Liver (tissue), 9 donors: Measurements from ENCODE around the gene DMTF1. TPM values are rescaled to one million over a fixed set of nuclear protein-coding genes. Genes with fewer than 3 reads are reported as not detected.

Source experiments
- DNase-seq: peaks from one replicate; pipeline ENCODE4 v3.0.0-alpha.2; 2017; ENCODE audit warnings: low spot score
- H3K27ac ChIP-seq, 2 donors: one replicate each; pipeline ENCODE4 v1.7.0; 2013; ENCODE audit warnings: inconsistent platforms in 2 of 2, low read length in 2 of 2, control low read depth in 1 of 2, low read depth in 1 of 2, mild to moderate bottlenecking in 1 of 2
- H3K27me3 ChIP-seq, 4 donors: one replicate each; pipeline versions ENCODE4 v1.6.1 to v1.7.0; 2013; ENCODE audit warnings: low read length in 3 of 4, inconsistent platforms in 1 of 4, mild to moderate bottlenecking in 1 of 4, moderate library complexity in 1 of 4; ENCODE audit not compliant: control insufficient read depth in 4 of 4, insufficient read depth in 4 of 4
- H3K36me3 ChIP-seq, 4 donors: one replicate each; pipeline versions ENCODE4 v1.6.1 to v1.7.0; 2013; ENCODE audit warnings: low read length in 3 of 4, mild to moderate bottlenecking in 3 of 4, low read depth in 1 of 4, moderate library complexity in 1 of 4; ENCODE audit not compliant: control insufficient read depth in 4 of 4, insufficient read depth in 3 of 4
- H3K4me1 ChIP-seq, 4 donors: one replicate each; pipeline versions ENCODE4 v1.6.1 to v1.7.0; 2013; ENCODE audit warnings: low read length in 3 of 4, mild to moderate bottlenecking in 3 of 4, moderate library complexity in 1 of 4; ENCODE audit not compliant: control insufficient read depth in 4 of 4, insufficient read depth in 4 of 4
- H3K4me3 ChIP-seq, 3 donors: one replicate each; pipeline versions ENCODE4 v1.6.1 to v1.7.0; 2013; ENCODE audit warnings: low read length in 3 of 3, control low read depth in 1 of 3, low read depth in 1 of 3, mild to moderate bottlenecking in 1 of 3
- H3K9ac ChIP-seq, 2 donors: one replicate each; pipeline ENCODE4 v1.7.0; 2013; ENCODE audit warnings: low read length in 2 of 2, mild to moderate bottlenecking in 2 of 2, moderate library complexity in 2 of 2, control low read depth in 1 of 2, low read depth in 1 of 2
- H3K9me3 ChIP-seq, 4 donors: one replicate each; pipeline versions ENCODE4 v1.6.1 to v1.7.0; 2013; ENCODE audit warnings: low read length in 3 of 4; ENCODE audit not compliant: control insufficient read depth in 4 of 4
- EGR1 ChIP-seq, 2 donors: IDR thresholded peaks; 2 replicates each; pipeline ENCODE4 v1.6.1; 2016 to 2018; ENCODE audit warnings: antibody characterized with exemption in 2 of 2, low read depth in 2 of 2
- FOXA1 ChIP-seq: IDR thresholded peaks from 2 replicates; pipeline ENCODE4 v1.6.1; 2016; ENCODE audit warnings: antibody characterized with exemption
- FOXA2 ChIP-seq: IDR thresholded peaks from 2 replicates; pipeline ENCODE4 v1.6.1; 2016; ENCODE audit warnings: antibody characterized with exemption
- HNF4A ChIP-seq, 2 donors: conservative IDR thresholded peaks; 2 replicates each; pipeline ENCODE4 v1.6.1; 2016; ENCODE audit warnings: antibody characterized with exemption in 2 of 2, mild to moderate bottlenecking in 2 of 2
- HNF4G ChIP-seq: IDR thresholded peaks from 2 replicates; pipeline ENCODE4 v1.6.1; 2016; ENCODE audit warnings: antibody characterized with exemption
- JUND ChIP-seq, 2 donors: IDR thresholded peaks; 2 replicates each; pipeline ENCODE4 v1.6.1; 2016; ENCODE audit warnings: antibody characterized with exemption in 2 of 2
- RAD21 ChIP-seq, 2 donors: IDR thresholded peaks; 2 replicates each; pipeline ENCODE4 v1.6.1; 2016; ENCODE audit warnings: antibody characterized with exemption in 2 of 2, mild to moderate bottlenecking in 2 of 2
- RXRA ChIP-seq, 2 donors: IDR thresholded peaks; 2 replicates each; pipeline ENCODE4 v1.6.1; 2017 to 2018; ENCODE audit warnings: antibody characterized with exemption in 2 of 2, mild to moderate bottlenecking in 1 of 2
- SP1 ChIP-seq: IDR thresholded peaks from 2 replicates; pipeline ENCODE4 v1.6.1; 2018; ENCODE audit warnings: antibody characterized with exemption, mild to moderate bottlenecking
- TAF1 ChIP-seq: conservative IDR thresholded peaks from 2 replicates; pipeline ENCODE4 v1.6.1; 2016; ENCODE audit warnings: antibody characterized with exemption, mild to moderate bottlenecking
- YY1 ChIP-seq: IDR thresholded peaks from 2 replicates; pipeline ENCODE4 v1.6.1; 2016; ENCODE audit warnings: antibody characterized with exemption, mild to moderate bottlenecking
- WGBS: extraction: QIAGEN DNeasy Blood & Tissue Kit; methylation state at CpG from one replicate; pipeline ENCODE4 v1.1.7; 2013; 5-methylcytosine and 5-hydroxymethylcytosine counted together
- polyA plus RNA-seq, 2 donors: library from polyadenylated mRNA; stranded (reverse) in 1 of 2; unstranded in 1 of 2; fragments of 200-250 nt in 1 of 2; fragments of >200 nt in 1 of 2; fragmentation: Nextera tagmentation in 1 of 2; extraction: Ambion mirVana in 1 of 2; gene quantifications; one replicate each; pipeline versions ENCODE4 v1.2.1 to v1.2.3, GENCODE V29; 2013 to 2015
- total RNA-seq, 2 donors: library from RNA; depleted of rRNA; stranded (reverse); fragments of >200 nt; gene quantifications; one replicate each; pipeline ENCODE4 v1.2.3, GENCODE V29; 2014
- TF ChIP-seq, protein P1 (sequence below): IDR thresholded peaks from 2 replicates; pipeline ENCODE4 v1.6.1; 2016; ENCODE audit warnings: antibody characterized with exemption
- TF ChIP-seq, protein P2 (sequence below): IDR thresholded peaks from 2 replicates; pipeline ENCODE4 v1.6.1; 2016; ENCODE audit warnings: antibody characterized with exemption
- TF ChIP-seq, protein P3 (sequence below): IDR thresholded peaks from 2 replicates; pipeline ENCODE4 v1.6.1; 2016; ENCODE audit warnings: antibody characterized with exemption, mild to moderate bottlenecking
- TF ChIP-seq, protein P4 (sequence below): IDR thresholded peaks from 2 replicates; pipeline ENCODE4 v1.6.1; 2016; ENCODE audit warnings: antibody characterized with exemption
- TF ChIP-seq, protein P5 (sequence below): fragments of 150-350 bp; IDR thresholded peaks from 2 replicates; pipeline ENCODE4 v1.5.1; 2017; ENCODE audit warnings: improper control_type of control experiment, low read depth, low read length; ENCODE audit not compliant: missing input control
- donor health status: healthy.
- donor health status: healthy.
- donor health status: healthy.
- donor health status: healthy.
- donor health status: healthy.

The DMTF1 gene
- total and polyA plus RNA-seq, 4 donors = 6.5 to 54.6 (median 26.0) TPM

DNA sequence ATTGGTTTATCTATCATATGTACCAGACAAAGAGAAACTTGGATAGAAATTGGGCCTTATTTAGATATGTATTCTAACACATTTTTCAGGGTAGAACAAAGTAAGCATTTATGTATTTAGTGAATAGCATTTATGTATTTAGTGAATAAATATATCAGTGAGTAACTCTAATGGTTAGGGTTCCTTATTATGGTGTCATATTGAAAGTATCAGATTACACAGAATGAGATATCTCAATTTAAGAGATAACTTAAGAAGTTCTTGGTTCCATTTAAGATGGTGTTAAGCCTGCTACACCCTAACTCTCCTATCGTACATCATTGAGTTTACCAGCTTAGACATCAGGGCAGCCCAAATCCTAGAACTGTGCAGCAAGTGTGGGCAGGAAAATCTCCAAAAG lies 35.9 kb upstream of the DMTF1 start:
- DNase-seq = no peak
- H3K4me3 ChIP-seq = no peak overlapping the region
- no peak overlapping the region for H3K27ac ChIP-seq
- no peak overlapping the region for H3K9ac ChIP-seq
- no peaks in the 10 kb centered on the region for H3K4me1 ChIP-seq
- no peaks in the 10 kb centered on the region for H3K36me3 ChIP-seq
- 92% methylated on average over 1 of the region's 1 CpG for WGBS
- TF ChIP-seq HNF4G (no peak), RAD21 (IDR thresholded peaks at IDR 0.05) (no peak), TAF1 (no peak), YY1 (no peak), EGR1 (IDR thresholded peaks at IDR 0.05; ENCODE audit: low read depth in 2 of 2) (no peak), RXRA (IDR thresholded peaks at IDR 0.05) (no peak), FOXA1 (no peak), FOXA2 (no peak), JUND (IDR thresholded peaks at IDR 0.05) (no peak), SP1 (no peak)
- no peaks in the 10 kb centered on the region for H3K9me3 ChIP-seq
- no peaks in the 10 kb centered on the region for H3K27me3 ChIP-seq

DNA sequence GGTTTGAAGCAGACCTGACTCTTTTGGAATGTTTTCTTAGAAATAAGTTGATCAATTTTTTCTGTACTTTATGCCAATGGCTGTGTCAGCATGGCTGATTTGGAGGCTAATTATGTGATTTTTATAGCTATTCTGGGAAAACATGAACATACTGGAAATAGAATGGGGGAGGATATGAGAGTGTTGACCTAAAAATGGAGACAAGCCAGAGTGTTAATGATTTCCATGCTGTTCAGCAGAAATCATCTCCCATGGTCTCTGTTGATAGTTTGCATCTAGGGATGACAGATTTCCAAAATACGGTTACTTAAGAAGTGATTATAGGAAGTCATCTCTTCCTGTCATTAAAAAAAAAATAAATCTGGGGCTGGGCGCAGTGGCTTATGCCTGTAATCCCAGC lies 32.7 kb upstream of the DMTF1 start:
- 43% methylated on average over 2 of the region's 2 CpGs for WGBS

More for the DNA sequence above, 32.7 kb upstream of the DMTF1 start:
- no peaks in the 10 kb centered on the region for H3K36me3 ChIP-seq
- no peak for DNase-seq
- TF ChIP-seq, protein P1, sequence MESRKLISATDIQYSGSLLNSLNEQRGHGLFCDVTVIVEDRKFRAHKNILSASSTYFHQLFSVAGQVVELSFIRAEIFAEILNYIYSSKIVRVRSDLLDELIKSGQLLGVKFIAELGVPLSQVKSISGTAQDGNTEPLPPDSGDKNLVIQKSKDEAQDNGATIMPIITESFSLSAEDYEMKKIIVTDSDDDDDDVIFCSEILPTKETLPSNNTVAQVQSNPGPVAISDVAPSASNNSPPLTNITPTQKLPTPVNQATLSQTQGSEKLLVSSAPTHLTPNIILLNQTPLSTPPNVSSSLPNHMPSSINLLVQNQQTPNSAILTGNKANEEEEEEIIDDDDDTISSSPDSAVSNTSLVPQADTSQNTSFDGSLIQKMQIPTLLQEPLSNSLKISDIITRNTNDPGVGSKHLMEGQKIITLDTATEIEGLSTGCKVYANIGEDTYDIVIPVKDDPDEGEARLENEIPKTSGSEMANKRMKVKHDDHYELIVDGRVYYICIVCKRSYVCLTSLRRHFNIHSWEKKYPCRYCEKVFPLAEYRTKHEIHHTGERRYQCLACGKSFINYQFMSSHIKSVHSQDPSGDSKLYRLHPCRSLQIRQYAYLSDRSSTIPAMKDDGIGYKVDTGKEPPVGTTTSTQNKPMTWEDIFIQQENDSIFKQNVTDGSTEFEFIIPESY = no peak
- TF ChIP-seq, protein P2, sequence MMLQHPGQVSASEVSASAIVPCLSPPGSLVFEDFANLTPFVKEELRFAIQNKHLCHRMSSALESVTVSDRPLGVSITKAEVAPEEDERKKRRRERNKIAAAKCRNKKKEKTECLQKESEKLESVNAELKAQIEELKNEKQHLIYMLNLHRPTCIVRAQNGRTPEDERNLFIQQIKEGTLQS = no peak
- TF ChIP-seq HNF4A (conservative IDR thresholded peaks at IDR 0.05) = no peak
- TF ChIP-seq, protein P3, sequence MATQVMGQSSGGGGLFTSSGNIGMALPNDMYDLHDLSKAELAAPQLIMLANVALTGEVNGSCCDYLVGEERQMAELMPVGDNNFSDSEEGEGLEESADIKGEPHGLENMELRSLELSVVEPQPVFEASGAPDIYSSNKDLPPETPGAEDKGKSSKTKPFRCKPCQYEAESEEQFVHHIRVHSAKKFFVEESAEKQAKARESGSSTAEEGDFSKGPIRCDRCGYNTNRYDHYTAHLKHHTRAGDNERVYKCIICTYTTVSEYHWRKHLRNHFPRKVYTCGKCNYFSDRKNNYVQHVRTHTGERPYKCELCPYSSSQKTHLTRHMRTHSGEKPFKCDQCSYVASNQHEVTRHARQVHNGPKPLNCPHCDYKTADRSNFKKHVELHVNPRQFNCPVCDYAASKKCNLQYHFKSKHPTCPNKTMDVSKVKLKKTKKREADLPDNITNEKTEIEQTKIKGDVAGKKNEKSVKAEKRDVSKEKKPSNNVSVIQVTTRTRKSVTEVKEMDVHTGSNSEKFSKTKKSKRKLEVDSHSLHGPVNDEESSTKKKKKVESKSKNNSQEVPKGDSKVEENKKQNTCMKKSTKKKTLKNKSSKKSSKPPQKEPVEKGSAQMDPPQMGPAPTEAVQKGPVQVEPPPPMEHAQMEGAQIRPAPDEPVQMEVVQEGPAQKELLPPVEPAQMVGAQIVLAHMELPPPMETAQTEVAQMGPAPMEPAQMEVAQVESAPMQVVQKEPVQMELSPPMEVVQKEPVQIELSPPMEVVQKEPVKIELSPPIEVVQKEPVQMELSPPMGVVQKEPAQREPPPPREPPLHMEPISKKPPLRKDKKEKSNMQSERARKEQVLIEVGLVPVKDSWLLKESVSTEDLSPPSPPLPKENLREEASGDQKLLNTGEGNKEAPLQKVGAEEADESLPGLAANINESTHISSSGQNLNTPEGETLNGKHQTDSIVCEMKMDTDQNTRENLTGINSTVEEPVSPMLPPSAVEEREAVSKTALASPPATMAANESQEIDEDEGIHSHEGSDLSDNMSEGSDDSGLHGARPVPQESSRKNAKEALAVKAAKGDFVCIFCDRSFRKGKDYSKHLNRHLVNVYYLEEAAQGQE = no peak
- TF ChIP-seq, protein P4, sequence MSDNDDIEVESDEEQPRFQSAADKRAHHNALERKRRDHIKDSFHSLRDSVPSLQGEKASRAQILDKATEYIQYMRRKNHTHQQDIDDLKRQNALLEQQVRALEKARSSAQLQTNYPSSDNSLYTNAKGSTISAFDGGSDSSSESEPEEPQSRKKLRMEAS = no peak
- TF ChIP-seq FOXA2 = no peak
- no peak for TF ChIP-seq HNF4G
- TF ChIP-seq, protein P5, sequence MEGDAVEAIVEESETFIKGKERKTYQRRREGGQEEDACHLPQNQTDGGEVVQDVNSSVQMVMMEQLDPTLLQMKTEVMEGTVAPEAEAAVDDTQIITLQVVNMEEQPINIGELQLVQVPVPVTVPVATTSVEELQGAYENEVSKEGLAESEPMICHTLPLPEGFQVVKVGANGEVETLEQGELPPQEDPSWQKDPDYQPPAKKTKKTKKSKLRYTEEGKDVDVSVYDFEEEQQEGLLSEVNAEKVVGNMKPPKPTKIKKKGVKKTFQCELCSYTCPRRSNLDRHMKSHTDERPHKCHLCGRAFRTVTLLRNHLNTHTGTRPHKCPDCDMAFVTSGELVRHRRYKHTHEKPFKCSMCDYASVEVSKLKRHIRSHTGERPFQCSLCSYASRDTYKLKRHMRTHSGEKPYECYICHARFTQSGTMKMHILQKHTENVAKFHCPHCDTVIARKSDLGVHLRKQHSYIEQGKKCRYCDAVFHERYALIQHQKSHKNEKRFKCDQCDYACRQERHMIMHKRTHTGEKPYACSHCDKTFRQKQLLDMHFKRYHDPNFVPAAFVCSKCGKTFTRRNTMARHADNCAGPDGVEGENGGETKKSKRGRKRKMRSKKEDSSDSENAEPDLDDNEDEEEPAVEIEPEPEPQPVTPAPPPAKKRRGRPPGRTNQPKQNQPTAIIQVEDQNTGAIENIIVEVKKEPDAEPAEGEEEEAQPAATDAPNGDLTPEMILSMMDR = no peak
- no peaks in the 10 kb centered on the region for H3K9me3 ChIP-seq
- no peak overlapping the region for H3K9ac ChIP-seq
- H3K4me1 ChIP-seq = no peaks in the 10 kb centered on the region
- H3K27ac ChIP-seq = no peak overlapping the region
- H3K27me3 ChIP-seq = no peaks in the 10 kb centered on the region
- H3K4me3 ChIP-seq = no peak overlapping the region
